IMR-90 (cell line): ENCODE results near the gene PTEN.

ENCODE experiments used
- CEBPB ChIP-seq: IDR thresholded peaks from 2 replicates; pipeline ENCODE4 v1.6.1; 2012; ENCODE audit warnings: low read depth, low read length, improper control_type of control experiment
- RAD21 ChIP-seq: IDR thresholded peaks from 2 replicates; pipeline ENCODE4 v1.6.1; 2012; ENCODE audit warnings: low read length, improper control_type of control experiment
- RCOR1 ChIP-seq: IDR thresholded peaks from 2 replicates; pipeline ENCODE4 v1.6.1; 2012; ENCODE audit warnings: mild to moderate bottlenecking, low read length, improper control_type of control experiment; ENCODE audit not compliant: insufficient replicate concordance
- SMC3 ChIP-seq: fragments of 150-350 bp; IDR thresholded peaks from 2 replicates; pipeline ENCODE4 v1.6.1; 2016; ENCODE audit warnings: low read depth, mild to moderate bottlenecking, antibody characterized with exemption, low read length, moderate library complexity
- USF2 ChIP-seq: fragments of 150-350 bp; IDR thresholded peaks from 2 replicates; pipeline ENCODE4 v1.6.1; 2017; ENCODE audit warnings: mild to moderate bottlenecking, antibody characterized with exemption, low read length, low read depth
- TF ChIP-seq, protein P1 (sequence below): conservative IDR thresholded peaks from 2 replicates; pipeline ENCODE4 v1.5.1; 2012; ENCODE audit warnings: mild to moderate bottlenecking, low read depth, low read length, improper control_type of control experiment

GRCh38 chr10:87930934-87931835 is 67.8 kb downstream of the PTEN start:
- no peak for TF ChIP-seq RCOR1
- no peak for TF ChIP-seq RAD21
- TF ChIP-seq USF2 = no peak
- TF ChIP-seq, protein P1, sequence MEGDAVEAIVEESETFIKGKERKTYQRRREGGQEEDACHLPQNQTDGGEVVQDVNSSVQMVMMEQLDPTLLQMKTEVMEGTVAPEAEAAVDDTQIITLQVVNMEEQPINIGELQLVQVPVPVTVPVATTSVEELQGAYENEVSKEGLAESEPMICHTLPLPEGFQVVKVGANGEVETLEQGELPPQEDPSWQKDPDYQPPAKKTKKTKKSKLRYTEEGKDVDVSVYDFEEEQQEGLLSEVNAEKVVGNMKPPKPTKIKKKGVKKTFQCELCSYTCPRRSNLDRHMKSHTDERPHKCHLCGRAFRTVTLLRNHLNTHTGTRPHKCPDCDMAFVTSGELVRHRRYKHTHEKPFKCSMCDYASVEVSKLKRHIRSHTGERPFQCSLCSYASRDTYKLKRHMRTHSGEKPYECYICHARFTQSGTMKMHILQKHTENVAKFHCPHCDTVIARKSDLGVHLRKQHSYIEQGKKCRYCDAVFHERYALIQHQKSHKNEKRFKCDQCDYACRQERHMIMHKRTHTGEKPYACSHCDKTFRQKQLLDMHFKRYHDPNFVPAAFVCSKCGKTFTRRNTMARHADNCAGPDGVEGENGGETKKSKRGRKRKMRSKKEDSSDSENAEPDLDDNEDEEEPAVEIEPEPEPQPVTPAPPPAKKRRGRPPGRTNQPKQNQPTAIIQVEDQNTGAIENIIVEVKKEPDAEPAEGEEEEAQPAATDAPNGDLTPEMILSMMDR = no peak
- no peak for TF ChIP-seq CEBPB
- no peak for TF ChIP-seq SMC3
